LoVo (cell line): ENCODE results near the gene C1orf53.
"Not testable (repeated sequence)": the region's sequence is repeated elsewhere in the genome, so short reads cannot be mapped to it uniquely, and the experiment has no call there.

Source experiments
- DNase-seq: peaks from one replicate; pipeline ENCODE4 v3.0.0-alpha.2; 2016; ENCODE audit warnings: low spot score

Gene C1orf53

DNA sequence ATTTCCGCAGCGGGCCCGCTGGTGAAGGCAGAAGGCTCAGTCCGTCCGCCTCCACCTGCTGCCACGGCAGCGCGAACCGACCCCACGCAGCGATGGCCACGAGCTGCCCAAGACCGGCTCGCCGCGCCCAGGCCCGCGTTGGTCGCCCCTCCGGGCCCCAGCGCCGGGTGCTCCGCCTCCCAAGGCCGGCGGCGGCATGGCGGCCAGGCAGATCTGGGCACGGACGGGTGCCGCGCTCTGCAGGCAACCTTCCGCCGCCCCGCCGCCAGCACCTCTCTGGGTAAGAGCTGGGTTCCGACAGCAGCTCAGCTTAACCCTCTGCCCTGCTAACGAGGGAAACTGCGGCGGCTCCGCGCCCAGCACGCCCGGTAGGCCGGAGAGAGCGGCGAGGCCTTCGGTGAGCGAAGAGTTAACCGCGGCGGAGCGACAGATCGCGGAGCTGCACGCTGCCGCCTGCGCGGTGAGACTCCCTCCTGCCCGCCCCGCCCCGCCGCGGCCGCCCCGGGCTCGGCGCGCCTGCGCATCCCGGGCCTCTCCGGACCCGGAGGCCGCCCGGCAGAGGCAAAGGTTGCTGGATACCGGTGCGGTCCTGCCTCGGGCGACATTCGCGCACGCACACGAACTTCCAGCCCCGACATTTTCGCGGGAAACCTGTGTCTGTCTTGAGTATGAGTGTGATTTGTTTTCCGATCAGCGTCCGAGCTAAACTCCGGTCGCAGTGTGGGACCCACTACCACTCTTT is at the start of gene C1orf53:
C1orf53 (plus strand) TSS at position 177 of the 742 bp plus-strand sequence; CDS start at position 197, 20 bp downstream.
- peak; percentile 89 for DNase-seq

DNA sequence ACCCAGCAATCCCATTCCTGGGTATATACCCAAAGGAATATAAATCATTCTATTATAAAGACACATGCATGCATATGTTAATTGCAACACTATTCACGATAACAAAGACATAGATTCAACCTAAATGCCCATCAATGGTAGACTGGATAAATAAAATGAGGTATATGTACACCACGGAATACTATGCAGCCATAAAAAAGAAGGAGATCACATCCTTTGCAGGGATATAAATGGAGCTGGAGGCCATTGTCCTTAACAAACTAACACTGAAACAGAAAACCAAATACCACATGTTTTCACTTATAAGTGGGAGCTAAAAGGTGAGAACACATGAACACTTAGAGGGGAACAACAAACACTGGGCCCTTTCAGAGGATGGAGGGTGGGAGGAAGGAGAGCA is 46.7 kb upstream of the C1orf53 start:
- DNase-seq = not testable (repeated sequence)

DNA sequence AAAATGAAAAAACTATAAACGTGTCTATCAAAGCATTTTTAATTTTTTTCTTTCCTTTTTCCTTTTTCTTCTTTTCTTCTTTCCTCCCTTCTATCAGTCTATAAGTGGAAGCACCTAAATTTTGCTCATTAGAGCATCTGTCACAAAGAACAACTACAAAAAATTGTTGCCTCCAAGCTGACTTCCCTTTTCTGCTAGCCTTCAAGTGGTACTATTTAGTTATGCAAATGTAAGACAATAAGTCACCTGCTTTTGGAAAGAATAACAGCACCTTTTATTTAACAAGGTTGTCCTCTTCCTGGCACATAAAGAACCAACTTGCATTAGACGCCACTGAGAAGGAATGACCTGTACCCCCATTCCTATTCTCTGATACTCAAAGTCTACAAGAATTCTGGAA is 45.0 kb upstream of the C1orf53 start:
- no peak for DNase-seq

DNA sequence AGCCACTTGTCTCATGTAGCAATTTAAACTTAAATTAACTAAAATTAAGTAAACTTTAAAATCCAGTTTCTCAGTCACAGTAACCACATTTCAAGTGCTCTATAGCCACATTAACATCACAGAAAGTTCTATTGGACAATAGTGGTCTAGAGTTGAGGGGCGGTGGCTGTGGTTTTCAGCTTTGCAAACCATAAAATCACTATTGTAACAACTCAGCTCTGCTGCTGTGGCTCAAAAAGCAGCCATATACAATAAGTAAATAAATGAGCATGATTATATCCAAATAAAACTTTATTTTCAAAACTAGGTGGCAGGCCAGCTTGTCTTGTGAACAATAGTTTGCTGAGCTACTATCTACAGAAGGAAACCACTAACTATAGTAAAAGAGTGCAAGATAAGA is 43.4 kb upstream of the C1orf53 start:
- DNase-seq = no peak

DNA sequence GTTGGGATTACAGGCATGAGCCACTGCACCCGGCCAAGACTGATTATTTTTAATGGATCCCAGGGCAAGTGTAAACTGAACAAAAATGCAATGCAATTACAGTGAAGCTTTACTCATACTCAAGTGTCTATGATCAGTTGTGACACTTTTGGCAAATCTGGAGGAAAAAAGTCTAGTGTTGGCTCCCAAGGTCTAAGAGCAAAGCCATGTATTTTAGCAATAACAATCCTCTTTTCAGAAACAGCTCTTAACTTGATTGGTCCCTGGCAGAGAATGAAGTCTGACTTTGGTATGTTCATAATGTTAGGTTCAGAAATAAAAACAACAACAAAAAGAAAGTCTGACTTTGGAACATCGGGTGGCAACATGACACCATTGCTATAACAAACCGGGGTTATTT is 40.2 kb upstream of the C1orf53 start:
- no peak for DNase-seq

DNA sequence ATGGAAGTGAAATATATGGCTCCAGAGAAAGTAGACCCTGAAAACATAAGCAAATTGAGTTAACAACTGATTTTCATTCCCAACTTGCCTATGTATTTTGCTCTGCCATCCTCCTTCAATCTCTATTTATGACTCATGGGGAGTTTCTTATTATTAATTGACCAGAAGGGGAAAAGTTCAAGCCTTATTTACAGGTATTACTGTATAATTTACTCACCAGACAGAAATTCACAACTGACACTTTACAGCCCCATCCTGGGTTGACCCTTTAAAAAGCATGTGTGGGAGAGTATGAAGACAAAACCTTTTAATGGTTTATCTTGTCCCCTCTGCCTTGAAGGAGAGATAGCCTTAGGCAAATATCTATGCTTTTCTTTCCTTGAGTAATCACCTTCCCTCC is 39.8 kb upstream of the C1orf53 start:
- no peak for DNase-seq

DNA sequence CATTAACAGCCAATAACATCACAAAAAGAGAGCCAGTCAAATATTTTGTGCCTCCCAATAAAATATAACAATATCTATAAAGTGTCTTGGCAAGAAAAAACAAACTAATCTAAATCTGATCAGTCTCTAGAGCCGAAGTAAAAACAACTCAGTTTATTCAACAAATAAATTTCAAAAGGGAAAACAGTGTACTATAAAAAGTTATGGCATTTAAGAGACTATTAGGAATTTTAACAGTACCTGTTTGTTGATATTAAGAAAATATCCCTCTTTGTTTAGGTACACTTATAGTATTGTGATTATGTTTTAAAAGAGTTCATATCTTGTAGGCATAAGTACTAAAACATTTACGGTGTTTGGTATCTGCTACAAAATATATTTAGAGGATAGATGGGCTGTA is 36.6 kb upstream of the C1orf53 start:
- no peak for DNase-seq

DNA sequence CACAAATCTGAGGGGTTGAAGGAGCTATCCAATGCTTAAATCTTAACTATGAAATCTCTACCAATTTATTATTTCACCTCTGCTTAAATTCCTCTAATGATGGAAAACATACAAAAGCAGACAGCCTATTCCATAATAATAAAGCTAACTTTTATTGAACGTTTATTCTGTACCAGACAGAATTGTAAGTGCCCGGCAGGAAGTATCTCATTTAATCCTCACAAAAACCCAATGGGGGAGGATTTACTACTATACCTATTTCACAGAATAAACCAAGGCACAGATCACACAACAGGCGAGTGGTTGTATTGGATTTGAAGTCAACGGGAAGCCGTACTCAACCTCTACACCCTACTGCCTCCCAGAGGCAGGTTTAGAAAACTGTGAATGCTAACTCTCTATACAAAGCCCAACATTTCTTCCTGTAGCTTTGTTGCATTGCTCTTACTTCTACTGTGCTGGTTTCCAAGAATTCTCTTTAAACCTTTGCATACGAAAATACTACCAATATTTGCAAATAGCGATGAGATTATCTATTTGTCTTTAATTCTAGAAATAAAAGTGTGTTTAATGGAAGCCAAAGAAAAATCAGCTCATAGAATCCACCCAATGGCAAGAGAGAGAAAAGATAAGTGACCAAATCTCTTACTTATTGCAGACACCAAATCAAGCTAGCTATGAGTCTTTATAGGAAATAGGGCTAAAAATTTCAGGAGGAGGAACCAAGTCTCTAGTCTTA is 33.5 kb upstream of the C1orf53 start:
- peak; percentile 59 for DNase-seq

DNA sequence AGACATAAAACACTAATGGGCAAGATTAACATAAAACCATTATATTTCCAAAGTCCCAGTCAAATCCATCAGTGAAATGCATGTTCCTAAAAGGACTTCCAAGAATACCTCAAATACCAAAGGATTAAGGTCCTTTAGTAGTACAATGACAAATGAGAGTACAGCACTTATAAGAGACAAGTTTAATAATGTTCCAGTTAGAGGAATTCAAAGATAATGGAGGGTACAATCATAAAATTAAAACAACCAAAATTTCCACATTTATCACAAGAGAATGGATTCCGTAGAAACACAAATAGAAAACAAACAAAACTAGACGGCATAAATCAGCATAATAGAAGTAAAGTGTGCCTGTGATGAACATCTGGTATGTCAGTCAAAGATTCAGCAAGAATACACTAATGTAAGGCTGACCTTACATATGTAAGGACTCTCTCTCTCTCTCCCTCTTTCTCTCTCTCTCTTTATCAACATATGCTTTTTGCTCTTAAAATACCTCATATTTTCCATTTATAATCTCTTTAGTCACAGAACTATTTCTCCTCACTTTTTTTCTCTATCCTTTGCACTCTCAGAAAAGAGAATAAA is 32.8 kb upstream of the C1orf53 start:
- no peak for DNase-seq

DNA sequence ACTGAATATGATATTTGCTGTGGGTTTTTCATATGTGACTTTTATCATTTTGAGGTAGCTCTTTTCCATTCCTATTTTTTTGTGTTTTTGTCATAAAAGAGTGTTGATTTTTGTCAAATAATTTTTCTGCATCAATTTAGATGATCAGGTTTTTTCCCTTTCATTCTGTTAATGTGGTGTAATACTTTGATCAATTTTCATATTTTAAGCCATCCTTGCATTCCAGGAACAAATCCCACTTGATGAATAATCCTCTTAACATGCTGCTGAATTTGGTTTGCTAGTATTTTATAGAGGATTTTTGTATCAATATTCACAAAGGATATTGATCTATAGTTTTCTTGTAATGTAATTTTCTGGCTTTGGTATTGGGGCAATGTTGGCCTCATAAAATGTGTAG is 25.5 kb upstream of the C1orf53 start:
- DNase-seq = no peak

DNA sequence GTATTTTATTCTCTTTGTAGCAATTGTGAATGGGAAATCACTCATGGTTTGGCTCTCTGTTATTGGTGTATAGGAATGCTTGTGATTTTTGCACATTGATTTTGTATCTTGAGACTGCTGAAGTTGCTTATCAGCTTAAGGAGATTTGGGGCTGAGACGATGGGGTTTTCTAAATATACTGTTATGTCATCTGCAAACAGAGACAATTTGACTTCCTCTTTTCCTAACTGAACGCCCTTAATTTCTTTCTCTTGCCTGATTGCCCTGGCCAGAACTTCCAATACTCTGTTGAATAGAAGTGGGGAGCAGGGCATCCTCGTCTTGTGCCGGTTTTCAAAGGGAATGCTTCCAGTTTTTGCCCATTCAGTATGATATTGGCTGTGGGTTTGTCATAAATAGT is 22.0 kb upstream of the C1orf53 start:
- not testable (repeated sequence) for DNase-seq

DNA sequence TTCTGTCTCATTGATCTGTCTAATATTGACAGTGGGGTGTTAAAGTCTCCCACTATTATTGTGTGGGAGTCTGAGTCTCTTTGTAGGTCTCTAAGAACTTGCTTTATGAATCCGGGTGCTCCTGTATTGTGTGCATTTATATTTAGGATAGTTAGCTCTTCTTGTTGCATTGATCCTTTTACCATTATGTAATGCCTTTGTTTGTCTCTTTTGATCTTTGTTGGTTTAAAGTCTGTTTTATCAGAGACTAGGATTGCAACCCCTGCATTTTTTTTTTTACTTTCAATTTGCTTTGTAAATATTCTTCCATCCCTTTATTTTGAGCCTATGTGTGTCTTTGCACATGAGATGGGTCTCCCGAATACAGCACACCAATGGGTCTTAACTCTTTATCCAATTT is 20.2 kb upstream of the C1orf53 start:
- not testable (repeated sequence) for DNase-seq

DNA sequence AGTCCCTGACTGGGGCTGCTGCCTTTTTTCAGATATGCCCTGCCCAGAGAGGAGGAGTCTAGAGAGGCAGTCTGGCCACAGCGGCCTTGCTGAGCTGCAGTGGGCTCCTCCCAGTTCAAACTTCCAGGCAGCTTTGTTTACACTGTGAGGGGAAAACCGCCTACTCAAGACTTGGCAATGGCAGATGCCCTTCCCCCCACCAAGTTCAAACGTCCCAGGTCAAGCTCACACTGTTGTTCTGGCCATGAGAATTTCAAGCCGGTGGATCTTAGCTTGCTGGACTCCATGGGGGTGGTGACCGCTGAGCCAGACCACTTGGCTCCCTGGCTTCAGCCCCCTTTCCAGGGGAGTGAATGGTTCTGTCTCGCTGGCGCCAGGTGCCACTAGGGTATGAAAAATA is 18.3 kb upstream of the C1orf53 start:
- no peak for DNase-seq

DNA sequence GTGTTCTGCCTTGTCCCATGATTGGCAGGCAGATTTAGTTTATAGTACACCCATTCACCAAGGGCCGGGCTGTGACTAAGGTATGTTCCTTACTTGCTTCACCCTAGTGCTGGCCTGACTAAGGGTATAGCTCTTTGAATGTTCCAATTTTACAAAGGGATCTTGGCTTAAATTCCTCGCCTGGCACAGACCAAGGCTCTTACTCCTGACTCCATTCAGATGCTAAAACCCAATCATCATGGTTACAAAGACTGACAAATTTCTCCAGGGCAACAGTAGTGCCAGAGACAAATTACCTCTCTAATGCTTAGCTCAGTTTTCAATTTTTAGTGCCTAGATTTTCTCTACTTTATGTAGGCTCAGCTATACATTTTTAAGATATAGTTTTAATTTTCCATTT is 11.5 kb upstream of the C1orf53 start:
- DNase-seq = no peak

DNA sequence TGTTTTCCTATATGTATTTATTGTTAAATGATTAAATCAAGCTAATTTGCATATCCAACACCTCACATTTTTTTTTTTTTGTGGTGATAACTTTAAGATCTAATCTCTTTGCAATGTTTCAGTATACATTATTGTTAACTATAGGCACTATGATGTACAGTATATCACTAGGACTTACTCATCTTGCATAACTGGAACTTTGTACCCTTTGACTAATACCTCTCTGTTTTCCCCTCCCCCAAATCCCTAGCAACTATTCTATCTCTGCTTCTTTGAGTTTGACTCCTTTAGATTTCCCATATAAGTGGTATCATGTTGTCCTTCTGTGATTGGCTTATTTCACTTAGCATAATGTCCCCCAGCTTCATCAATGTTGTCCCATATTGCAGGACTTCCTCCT is 9.7 kb upstream of the C1orf53 start:
- no peak for DNase-seq

DNA sequence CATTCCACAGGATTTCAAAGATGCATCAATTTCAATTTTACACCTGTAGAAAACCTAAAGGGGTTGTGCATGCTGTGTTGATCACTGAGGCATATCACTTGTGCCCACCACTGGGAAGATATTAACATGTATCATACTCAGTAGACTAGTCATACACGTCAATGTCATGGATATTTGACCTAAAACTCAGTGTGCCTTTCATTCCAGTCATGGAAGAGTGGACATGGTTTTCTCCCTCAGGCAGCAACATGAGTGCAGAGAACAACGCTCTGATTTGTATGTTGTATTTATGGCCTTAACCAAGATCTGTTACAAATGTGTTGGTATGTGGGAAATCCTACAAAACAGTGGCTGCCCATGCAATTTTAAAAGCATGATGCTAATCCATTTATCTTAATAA is 6.1 kb upstream of the C1orf53 start:
- DNase-seq = no peak

DNA sequence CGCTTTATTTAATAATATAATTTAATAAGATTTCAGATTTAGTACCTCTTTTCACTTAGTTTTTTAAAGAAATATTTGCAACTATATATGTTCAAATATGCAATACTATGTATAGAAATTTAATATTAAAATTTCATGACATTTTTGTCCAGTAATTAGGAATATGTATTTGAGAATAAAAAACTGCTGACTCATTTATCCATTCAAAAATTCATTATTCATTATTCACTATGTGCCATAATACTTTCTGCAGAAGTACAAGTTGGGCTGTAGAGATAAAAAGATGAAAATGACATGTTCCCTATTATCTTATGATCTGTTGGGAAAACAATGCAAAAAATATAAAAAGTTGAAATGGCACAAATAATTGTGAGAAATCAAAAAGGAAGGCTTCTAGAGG is 3.4 kb upstream of the C1orf53 start:
- no peak for DNase-seq

DNA sequence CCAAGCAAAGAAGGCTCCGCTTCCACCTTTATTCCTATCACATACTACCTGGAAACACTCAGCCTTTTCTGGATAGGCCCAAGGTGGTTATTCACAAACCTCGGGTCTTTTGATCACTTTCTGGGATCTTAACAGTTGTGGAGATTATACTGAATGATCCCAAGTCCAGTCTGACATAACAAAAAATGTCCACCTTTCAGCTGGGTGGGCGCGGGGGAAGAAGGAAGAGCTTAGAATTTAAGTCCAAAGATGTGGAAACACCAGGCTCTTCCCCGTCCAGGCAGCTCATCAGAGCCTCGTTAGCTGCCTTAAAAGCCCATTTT is 338 bp upstream of the C1orf53 start:
- peak; percentile 19 for DNase-seq

DNA sequence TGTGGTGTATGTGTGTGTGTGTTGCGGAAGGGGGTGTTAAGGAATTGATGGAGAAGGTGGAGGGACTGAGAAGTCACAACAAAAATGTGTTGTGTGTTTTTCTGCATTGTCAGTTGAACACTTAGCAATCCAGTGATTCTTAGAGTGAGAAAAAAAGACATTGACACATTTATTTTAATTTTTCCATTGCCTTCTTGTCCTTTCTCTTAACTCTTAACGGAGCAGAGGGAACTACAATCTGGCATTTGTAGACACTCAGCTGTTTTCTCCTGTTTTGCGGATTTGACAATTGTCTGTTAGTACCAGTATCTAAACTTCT is 725 bp downstream of the C1orf53 start:
- DNase-seq = no peak

DNA sequence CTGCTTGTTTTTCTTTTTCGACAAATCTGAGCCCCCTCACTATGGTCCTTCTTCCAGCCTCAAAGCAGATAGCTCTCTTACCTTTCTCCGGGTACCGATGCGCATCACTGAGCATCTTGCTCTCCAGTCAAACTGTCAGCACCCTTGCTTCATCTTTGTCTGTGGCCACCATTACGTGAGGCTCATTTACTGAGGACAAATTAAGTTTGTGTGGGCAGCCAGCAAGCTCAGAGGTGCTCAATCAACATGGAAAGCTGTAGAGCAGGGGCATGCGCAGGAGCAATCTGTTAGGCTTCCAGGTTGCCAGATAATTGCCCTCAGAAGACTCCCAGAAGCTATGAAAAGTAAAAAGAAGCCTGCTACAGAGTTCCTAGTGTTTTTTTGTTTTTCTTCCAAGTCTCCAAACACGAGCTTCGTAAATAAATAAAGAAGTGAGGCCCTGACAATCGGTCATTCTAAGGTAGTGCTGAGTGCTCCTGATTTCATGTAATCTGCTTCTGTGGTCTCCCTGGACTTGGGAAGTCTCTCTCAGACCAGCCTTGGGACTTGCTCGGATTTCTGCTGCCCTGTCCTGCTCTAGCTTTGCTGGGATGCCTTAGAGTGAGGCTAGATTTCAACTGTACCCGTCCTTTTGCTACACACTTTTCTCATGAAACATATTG is 1.8 kb downstream of the C1orf53 start:
- no peak for DNase-seq

DNA sequence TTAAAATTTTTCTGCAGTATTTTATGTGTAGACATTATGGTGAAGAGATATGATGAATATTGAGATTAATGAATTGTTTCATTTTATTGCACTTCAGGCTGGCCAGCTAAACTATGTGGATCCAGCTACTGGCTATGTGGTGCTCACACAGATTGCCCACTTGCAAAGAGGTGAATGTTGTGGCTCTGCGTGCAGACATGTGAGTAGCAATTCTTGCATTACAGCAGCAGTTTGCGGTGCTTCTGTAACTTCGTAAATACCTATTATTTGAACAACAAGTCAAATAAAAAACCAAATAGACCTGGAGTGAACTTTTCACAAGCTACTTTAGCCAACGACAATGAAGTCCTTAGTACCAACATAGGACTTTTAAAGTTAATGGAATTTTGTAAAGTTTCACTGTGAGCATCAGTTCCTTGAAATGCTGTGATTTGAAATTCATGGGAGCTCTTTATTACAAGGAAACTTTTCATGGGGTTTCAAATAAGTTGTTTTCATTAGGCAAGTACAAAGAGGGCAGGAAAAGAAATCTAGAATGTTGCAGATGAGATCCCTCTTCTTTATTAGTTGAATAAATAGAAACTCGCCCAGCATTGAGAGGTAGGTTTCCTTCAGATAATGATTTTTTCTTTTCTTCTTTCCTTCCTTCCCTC is 3.4 kb downstream of the C1orf53 start:
- DNase-seq = no peak

DNA sequence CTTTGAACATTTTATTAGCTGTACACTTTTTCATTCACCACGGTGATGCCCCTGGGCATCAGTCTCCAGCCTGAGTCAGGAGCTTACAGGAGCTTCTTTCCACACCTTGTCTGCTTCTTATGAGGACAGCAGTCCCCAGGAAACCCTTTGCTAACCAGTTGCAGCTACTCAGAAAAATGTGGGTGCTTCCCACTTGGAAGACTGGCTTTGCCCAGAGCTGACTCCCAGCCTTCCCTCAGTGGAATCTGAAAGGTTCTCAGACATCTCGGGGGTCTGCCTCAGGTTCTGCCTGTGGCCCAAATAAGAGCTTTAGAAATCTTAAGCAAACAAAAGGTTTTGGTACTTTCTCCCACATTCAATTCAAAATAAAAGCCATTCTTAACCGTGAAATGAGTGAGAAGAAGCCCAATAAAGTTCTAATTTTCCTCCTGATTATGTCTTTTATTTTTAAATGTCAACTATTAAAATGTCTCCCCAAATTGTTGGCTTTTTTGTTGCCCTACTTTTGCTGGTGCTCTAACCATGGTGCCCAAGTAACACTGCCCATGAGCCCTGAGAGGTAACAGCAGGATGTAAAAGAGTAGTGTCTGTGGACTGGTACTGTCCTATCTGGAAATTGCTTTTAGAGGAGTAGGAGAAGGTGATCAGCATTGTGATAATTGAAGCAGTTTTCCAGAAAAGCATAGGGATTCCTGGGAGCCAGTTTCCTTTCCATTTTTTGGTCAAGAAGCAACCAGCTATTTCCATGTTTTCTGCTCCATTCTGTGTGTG is 5.6 kb downstream of the C1orf53 start:
- DNase-seq = no peak
